Mesendoderm (in vitro differentiated cells): ENCODE results near the gene AP4S1.

ENCODE experiments used
- DNase-seq: peaks from one replicate; pipeline ENCODE4 v3.0.0; 2013
- H2AK5ac ChIP-seq: 2 replicates; pipeline ENCODE4 v1.6.1; 2013; ENCODE audit warnings: low read length, inconsistent platforms
- H2BK120ac ChIP-seq: 2 replicates; pipeline ENCODE4 v1.6.1; 2013; ENCODE audit warnings: low read depth, mild to moderate bottlenecking, low read length, moderate library complexity, mixed read lengths
- H2BK15ac ChIP-seq: replicated peaks from 2 replicates; pipeline ENCODE4 v1.6.1; 2013; ENCODE audit warnings: low read depth, mild to moderate bottlenecking, moderate library complexity
- H2BK5ac ChIP-seq: 2 replicates; pipeline ENCODE4 v1.6.1; 2013; ENCODE audit warnings: low read length, inconsistent platforms
- H3K18ac ChIP-seq: 2 replicates; pipeline ENCODE4 v1.6.1; 2013; ENCODE audit warnings: mild to moderate bottlenecking, low read length, mixed read lengths
- H3K23ac ChIP-seq: one replicate; pipeline ENCODE4 v1.6.1; 2013; ENCODE audit warnings: low read length
- H3K27ac ChIP-seq: 2 replicates; pipeline ENCODE4 v1.5.1; 2013; ENCODE audit warnings: low read depth, mild to moderate bottlenecking, inconsistent platforms, low read length, moderate library complexity
- H3K27me3 ChIP-seq: 2 replicates; pipeline ENCODE4 v1.6.1; 2013; ENCODE audit warnings: low read length, control low read depth, mild to moderate bottlenecking, inconsistent platforms; ENCODE audit not compliant: insufficient read depth, poor library complexity
- H3K36me3 ChIP-seq: 2 replicates; pipeline ENCODE4 v1.6.1; 2013; ENCODE audit warnings: low read length, inconsistent platforms; ENCODE audit not compliant: control insufficient read depth, insufficient read depth
- H3K4ac ChIP-seq: one replicate; pipeline ENCODE4 v1.6.1; 2013; ENCODE audit warnings: low read depth, mild to moderate bottlenecking, low read length, moderate library complexity
- H3K4me1 ChIP-seq: 2 replicates; pipeline ENCODE4 v1.6.1; 2013; ENCODE audit warnings: low read depth, low read length, inconsistent platforms; ENCODE audit not compliant: control insufficient read depth
- H3K4me2 ChIP-seq: 2 replicates; pipeline ENCODE4 v1.6.1; 2013; ENCODE audit warnings: low read length
- H3K4me3 ChIP-seq: 2 replicates; pipeline ENCODE4 v1.5.1; 2013; ENCODE audit warnings: mild to moderate bottlenecking, low read length
- H3K56ac ChIP-seq: one replicate; pipeline ENCODE4 v1.6.1; 2013; ENCODE audit warnings: low read length
- H3K79me1 ChIP-seq: 2 replicates; pipeline ENCODE4 v1.6.1; 2013; ENCODE audit warnings: low read length, inconsistent platforms
- H3K79me2 ChIP-seq: 2 replicates; pipeline ENCODE4 v1.6.1; 2013; ENCODE audit warnings: mild to moderate bottlenecking, low read length; ENCODE audit not compliant: control insufficient read depth, insufficient read depth
- H3K9ac ChIP-seq: 2 replicates; pipeline ENCODE4 v1.6.1; 2013; ENCODE audit warnings: low read length, inconsistent platforms
- H4K5ac ChIP-seq: one replicate; pipeline ENCODE4 v1.6.1; 2013; ENCODE audit warnings: low read length
- H4K8ac ChIP-seq: one replicate; pipeline ENCODE4 v1.6.1; 2013; ENCODE audit warnings: low read depth, mild to moderate bottlenecking, control low read depth, low read length, moderate library complexity
- WGBS: extraction: QIAGEN DNeasy Blood & Tissue Kit; methylation state at CpG from one replicate; pipeline ENCODE4 v1.1.7; 2013; ENCODE audit warnings: low lambda C conversion rate, missing lambda C conversion rate; ENCODE audit not compliant: insufficient coverage; ENCODE audit errors: extremely low coverage; 5-methylcytosine and 5-hydroxymethylcytosine counted together

AP4S1 gene

GRCh38 chr14:31009836-31010574 is 15.4 kb upstream of the AP4S1 start:
- Histone ChIP-seq H3K56ac (no peak overlapping the region), H2BK5ac (no peak overlapping the region), H3K79me1 (peaks cover 7% of the 10 kb centered on the region), H3K4me2 (no peak overlapping the region), H3K4me1 (no peaks in the 10 kb centered on the region), H3K9ac (no peak overlapping the region), H3K27me3 (no peaks in the 10 kb centered on the region), H2AK5ac (no peak overlapping the region), H3K18ac (no peak overlapping the region), H4K8ac (no peak overlapping the region), H3K23ac (no peak overlapping the region), H4K5ac (no peak overlapping the region), H3K79me2 (peaks cover 68% of the 10 kb centered on the region), H3K4ac (no peak overlapping the region), H3K36me3 (no peaks in the 10 kb centered on the region), H3K4me3 (no peak overlapping the region), H2BK15ac (no peak overlapping the region), H3K27ac (no peak overlapping the region), H2BK120ac (no peak overlapping the region)
- DNase-seq = no peak
- no CpG with 5 or more reads among the region's 3 CpGs for WGBS

- Histone ChIP-seq H3K79me1 (peaks cover 6% of the 10 kb centered on the region), H3K4me2 (no peak overlapping the region), H3K4ac (no peak overlapping the region), H3K36me3 (no peaks in the 10 kb centered on the region), H2AK5ac (no peak overlapping the region), H3K9ac (no peak overlapping the region), H3K56ac (no peak overlapping the region), H3K4me3 (no peak overlapping the region), H2BK5ac (no peak overlapping the region), H3K79me2 (peaks cover 72% of the 10 kb centered on the region), H4K8ac (no peak overlapping the region), H3K27ac (no peak overlapping the region), H4K5ac (no peak overlapping the region), H2BK120ac (no peak overlapping the region), H2BK15ac (no peak overlapping the region), H3K4me1 (no peaks in the 10 kb centered on the region), H3K27me3 (no peaks in the 10 kb centered on the region), H3K23ac (no peak overlapping the region), H3K18ac (no peak overlapping the region)
- no CpG with 5 or more reads among the region's 3 CpGs for WGBS
- DNase-seq = no peak
These were observed 14.5 kb upstream of the AP4S1 start for GRCh38 chr14:31010935-31011334.

- H3K36me3 ChIP-seq = peaks cover 1% of the 10 kb centered on the region
- H3K79me1 ChIP-seq = peaks cover 10% of the 10 kb centered on the region
- H3K79me2 ChIP-seq = peaks cover 76% of the 10 kb centered on the region
- no peak overlapping the region for H3K4me3 ChIP-seq
- no peak overlapping the region for H2BK120ac ChIP-seq
- H3K4ac ChIP-seq = no peak overlapping the region
- no peak overlapping the region for H4K8ac ChIP-seq
- H4K5ac ChIP-seq = no peak overlapping the region
- H3K18ac ChIP-seq = no peak overlapping the region
- WGBS = no CpG with 5 or more reads among the region's 4 CpGs
- H2AK5ac ChIP-seq = no peak overlapping the region
- H3K27me3 ChIP-seq = no peaks in the 10 kb centered on the region
- H3K56ac ChIP-seq = no peak overlapping the region
- no peak overlapping the region for H3K23ac ChIP-seq
- DNase-seq = no peak
- H2BK15ac ChIP-seq = no peak overlapping the region
- no peak overlapping the region for H3K9ac ChIP-seq
- no peak overlapping the region for H3K4me2 ChIP-seq
- no peak overlapping the region for H2BK5ac ChIP-seq
- H3K27ac ChIP-seq = no peak overlapping the region
- H3K4me1 ChIP-seq = no peaks in the 10 kb centered on the region
These were observed 11.6 kb upstream of the AP4S1 start for GRCh38 chr14:31013841-31014240.

- H3K23ac ChIP-seq = no peak overlapping the region
- H4K8ac ChIP-seq = no peak overlapping the region
- DNase-seq = no peak
- WGBS = no CpG with 5 or more reads among the region's 6 CpGs
- no peak overlapping the region for H3K9ac ChIP-seq
- H3K36me3 ChIP-seq = peaks cover 1% of the 10 kb centered on the region
- H3K56ac ChIP-seq = no peak overlapping the region
- no peak overlapping the region for H3K4me2 ChIP-seq
- no peaks in the 10 kb centered on the region for H3K27me3 ChIP-seq
- no peak overlapping the region for H2BK120ac ChIP-seq
- H2AK5ac ChIP-seq = no peak overlapping the region
- H3K27ac ChIP-seq = no peak overlapping the region
- no peaks in the 10 kb centered on the region for H3K4me1 ChIP-seq
- no peak overlapping the region for H2BK5ac ChIP-seq
- no peak overlapping the region for H3K18ac ChIP-seq
- no peak overlapping the region for H3K4me3 ChIP-seq
- peaks cover 8% of the 10 kb centered on the region for H3K79me1 ChIP-seq
- peaks cover 84% of the 10 kb centered on the region for H3K79me2 ChIP-seq
- no peak overlapping the region for H3K4ac ChIP-seq
- no peak overlapping the region for H2BK15ac ChIP-seq
- no peak overlapping the region for H4K5ac ChIP-seq
These were observed 7.3 kb upstream of the AP4S1 start for GRCh38 chr14:31018057-31018645.

GRCh38 chr14:31020834-31021575 is 4.4 kb upstream of the AP4S1 start:
- Histone ChIP-seq H3K27ac (no peak overlapping the region), H3K4me3 (no peak overlapping the region), H3K79me2 (peaks cover 78% of the 10 kb centered on the region), H3K56ac (no peak overlapping the region), H2AK5ac (no peak overlapping the region), H3K9ac (no peak overlapping the region), H3K23ac (no peak overlapping the region), H4K5ac (no peak overlapping the region), H2BK120ac (no peak overlapping the region), H2BK5ac (no peak overlapping the region), H3K18ac (no peak overlapping the region), H3K4ac (no peak overlapping the region), H3K4me1 (peaks cover 2% of the 10 kb centered on the region), H3K36me3 (peaks cover 1% of the 10 kb centered on the region), H4K8ac (no peak overlapping the region), H2BK15ac (no peak overlapping the region), H3K27me3 (no peaks in the 10 kb centered on the region), H3K79me1 (peaks cover 8% of the 10 kb centered on the region), H3K4me2 (no peak overlapping the region)
- no CpG with 5 or more reads among the region's 8 CpGs for WGBS
- DNase-seq = no peak
